Bronchial epithelial cell (primary cell): ENCODE results near the gene PKHD1. TPM values are rescaled to one million over a fixed set of nuclear protein-coding genes. Genes with fewer than 3 reads are reported as not detected.

ENCODE experiments used
- DNase-seq: peaks from one replicate; pipeline ENCODE4 v3.0.0-alpha.2; 2010; ENCODE audit warnings: low read depth
- FAIRE-seq: peaks from 2 replicates; lab custom pipeline; 2011; peaks lifted over from hg19 to GRCh38; lab: Jason Lieb, UNC
- H3K27me3 ChIP-seq: 2 replicates; pipeline ENCODE4 v1.5.1; 2011; ENCODE audit warnings: low read length; ENCODE audit not compliant: control insufficient read depth, insufficient read depth
- H3K36me3 ChIP-seq: 2 replicates; pipeline ENCODE4 v1.5.1; 2011; ENCODE audit warnings: low read length; ENCODE audit not compliant: control insufficient read depth, insufficient read depth
- H3K4me3 ChIP-seq: 2 replicates; pipeline ENCODE4 v1.5.1; 2011; ENCODE audit warnings: mild to moderate bottlenecking, low read depth, low read length, control low read depth
- total RNA-seq: library from RNA; depleted of rRNA; stranded (reverse); fragments of >200 nt; gene quantifications from 2 replicates; pipeline ENCODE4 v1.2.1, GENCODE V29; 2014
- TF ChIP-seq, protein P1 (sequence below): IDR thresholded peaks from 2 replicates; pipeline ENCODE4 v1.5.1; 2011; ENCODE audit warnings: mild to moderate bottlenecking, moderate library complexity, low read length, control low read depth, inconsistent platforms; ENCODE audit not compliant: insufficient read depth, severe bottlenecking

PKHD1 gene
- total RNA-seq, 1 donor from 2014 or later = not detected

DNA sequence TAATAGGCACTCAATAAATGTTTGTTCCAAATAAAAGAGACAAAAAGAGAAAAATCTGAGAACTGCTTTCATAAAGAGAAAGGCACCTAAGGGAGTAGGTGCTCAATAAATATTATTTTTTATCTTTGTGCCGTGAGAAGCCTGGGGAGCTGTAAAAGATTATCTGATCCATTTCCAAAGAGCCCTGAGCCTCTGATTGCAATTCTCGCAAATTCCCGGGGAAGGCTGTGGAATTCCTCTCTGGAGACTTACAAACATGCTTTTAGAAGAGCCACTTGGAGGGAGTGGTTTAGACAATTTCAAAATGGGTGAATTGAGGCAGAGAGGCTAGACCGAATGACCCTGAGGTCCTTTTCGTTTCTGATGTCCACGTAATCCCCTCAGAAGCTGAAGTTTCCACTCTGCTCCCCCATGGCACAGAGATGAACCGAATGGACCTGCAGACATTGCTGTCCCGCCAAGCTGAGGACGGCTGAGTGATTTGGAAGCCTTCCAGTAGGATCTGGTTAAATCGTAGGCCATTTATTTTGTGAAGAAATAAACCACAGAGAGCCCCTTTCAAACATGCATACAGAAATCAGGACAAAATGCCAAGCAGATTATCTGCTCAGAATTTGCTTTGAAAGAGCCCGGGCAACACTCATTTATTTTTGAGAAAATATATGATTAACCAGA, 77.8 kb downstream of the PKHD1 start:
- TF ChIP-seq, protein P1, sequence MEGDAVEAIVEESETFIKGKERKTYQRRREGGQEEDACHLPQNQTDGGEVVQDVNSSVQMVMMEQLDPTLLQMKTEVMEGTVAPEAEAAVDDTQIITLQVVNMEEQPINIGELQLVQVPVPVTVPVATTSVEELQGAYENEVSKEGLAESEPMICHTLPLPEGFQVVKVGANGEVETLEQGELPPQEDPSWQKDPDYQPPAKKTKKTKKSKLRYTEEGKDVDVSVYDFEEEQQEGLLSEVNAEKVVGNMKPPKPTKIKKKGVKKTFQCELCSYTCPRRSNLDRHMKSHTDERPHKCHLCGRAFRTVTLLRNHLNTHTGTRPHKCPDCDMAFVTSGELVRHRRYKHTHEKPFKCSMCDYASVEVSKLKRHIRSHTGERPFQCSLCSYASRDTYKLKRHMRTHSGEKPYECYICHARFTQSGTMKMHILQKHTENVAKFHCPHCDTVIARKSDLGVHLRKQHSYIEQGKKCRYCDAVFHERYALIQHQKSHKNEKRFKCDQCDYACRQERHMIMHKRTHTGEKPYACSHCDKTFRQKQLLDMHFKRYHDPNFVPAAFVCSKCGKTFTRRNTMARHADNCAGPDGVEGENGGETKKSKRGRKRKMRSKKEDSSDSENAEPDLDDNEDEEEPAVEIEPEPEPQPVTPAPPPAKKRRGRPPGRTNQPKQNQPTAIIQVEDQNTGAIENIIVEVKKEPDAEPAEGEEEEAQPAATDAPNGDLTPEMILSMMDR = no peak
- Histone ChIP-seq H3K36me3 (no peaks in the 10 kb centered on the region), H3K4me3 (no peak overlapping the region), H3K27me3 (no peaks in the 10 kb centered on the region)
- DNase-seq (no peak), FAIRE-seq (no peak)

DNA sequence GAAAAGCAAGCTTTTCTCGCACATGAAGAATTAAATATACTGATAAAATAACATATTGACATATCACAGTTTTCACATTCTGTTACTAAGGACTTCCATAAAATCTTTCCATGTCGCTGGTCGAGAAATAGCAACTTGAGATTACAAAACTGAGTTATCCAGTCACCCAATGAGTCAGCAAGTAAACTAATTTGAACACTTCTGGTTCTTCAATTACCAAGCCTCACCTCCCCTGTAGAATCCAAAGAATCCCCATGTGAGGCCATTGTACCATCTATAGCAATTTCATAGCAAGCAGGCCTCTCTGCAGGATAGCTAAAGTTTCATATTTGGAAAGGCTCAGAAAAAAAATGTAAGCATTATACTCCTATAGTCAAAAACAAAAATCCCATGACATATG, 87.3 kb downstream of the PKHD1 start:
- H3K36me3 ChIP-seq = no peaks in the 10 kb centered on the region
- H3K27me3 ChIP-seq = peaks cover 2% of the 10 kb centered on the region
- H3K4me3 ChIP-seq = no peak overlapping the region
- DNase-seq = peak; percentile 30
- TF ChIP-seq, protein P1 = no peak
- no peak for FAIRE-seq

DNA sequence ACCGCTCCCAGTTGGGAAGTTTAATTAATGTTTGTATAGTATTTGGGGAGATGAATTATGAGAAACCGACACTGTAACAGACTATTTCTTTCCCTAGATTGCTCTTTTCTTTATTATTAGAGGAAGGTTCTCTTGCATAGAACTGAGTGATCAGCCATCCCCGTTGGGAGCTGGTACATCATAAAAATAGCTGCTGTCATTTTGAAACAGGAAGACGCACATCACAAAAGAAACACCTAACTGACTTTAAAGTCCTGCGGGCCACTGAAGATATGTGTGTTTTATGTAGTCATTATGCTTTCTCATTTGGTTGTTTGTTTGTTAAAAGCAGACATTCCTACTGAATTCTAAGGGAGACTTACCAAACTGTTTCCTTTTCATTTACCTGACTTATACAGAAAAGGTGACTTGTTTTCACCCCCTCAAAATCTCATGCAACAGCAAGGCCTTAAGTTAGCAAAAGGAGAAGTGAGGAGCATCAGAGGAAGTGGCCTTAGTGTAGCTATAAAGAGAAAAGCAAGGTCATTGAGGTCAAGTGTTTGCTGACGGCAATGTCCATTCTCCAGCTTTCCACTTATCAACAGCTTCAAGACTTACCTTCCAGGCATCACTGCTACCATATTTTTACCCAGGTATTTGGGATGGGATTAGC, 91.0 kb downstream of the PKHD1 start:
- no peaks in the 10 kb centered on the region for H3K36me3 ChIP-seq
- DNase-seq (no peak), FAIRE-seq (no peak)
- H3K27me3 ChIP-seq = peaks cover 2% of the 10 kb centered on the region
- TF ChIP-seq, protein P1 = no peak
- no peak overlapping the region for H3K4me3 ChIP-seq

DNA sequence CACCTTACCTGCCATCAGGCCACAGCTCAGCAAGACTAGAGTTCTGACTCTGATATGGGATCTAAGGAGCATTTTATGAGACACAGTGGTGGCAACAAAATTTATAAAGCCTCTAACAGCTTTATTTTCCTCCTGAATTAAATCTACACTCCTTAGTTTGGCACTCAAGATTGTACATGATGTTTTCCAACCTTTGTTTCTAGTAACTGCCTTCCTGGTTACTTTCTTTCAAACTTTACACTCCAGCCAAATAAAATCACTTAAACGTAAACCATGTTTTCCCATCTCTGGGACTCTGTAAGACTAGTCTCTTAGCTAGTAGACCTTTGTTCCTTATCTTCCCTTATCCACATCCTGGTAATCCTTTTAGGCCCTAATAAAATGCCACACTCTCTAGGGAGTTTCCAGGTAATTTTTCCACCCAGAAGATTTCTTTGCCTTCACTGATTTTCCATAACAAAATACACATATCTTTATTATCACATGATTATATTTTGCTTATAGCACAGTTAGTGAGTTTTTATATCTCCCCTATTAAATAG, 92.1 kb downstream of the PKHD1 start:
- H3K36me3 ChIP-seq = no peaks in the 10 kb centered on the region
- peaks cover 2% of the 10 kb centered on the region for H3K27me3 ChIP-seq
- H3K4me3 ChIP-seq = no peak overlapping the region
- no peak for DNase-seq
- no peak for FAIRE-seq
- TF ChIP-seq, protein P1 = no peak

DNA sequence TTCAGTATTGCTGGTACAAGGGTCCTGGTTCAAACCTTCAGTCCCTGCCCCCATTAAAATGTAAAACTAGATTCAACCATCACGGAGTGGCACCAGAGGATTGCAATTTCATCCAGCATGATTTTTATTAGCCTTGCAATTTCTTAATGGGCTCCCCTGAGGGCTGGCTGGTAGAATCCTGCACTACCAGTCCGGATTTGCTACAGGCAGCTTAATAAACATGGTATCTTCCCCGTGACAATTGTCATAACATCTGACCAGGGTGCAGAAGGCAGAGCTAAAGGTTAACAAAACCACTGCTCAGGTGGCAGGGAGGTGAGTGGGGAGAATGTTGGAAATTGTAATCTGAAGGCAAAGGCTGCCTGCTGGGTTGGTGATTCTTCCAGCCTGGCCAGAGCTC, 94.5 kb downstream of the PKHD1 start:
- TF ChIP-seq, protein P1 = no peak
- FAIRE-seq (no peak), DNase-seq (no peak)
- no peaks in the 10 kb centered on the region for H3K27me3 ChIP-seq
- no peak overlapping the region for H3K4me3 ChIP-seq
- H3K36me3 ChIP-seq = no peaks in the 10 kb centered on the region
